Measurements from ENCODE around the gene LZTFL1.

Gene LZTFL1

GRCh38 chr3:45786801-45787495 lies 55.0 kb downstream of the LZTFL1 start:
- TF ChIP-seq PPARA (CRISPR knock-in tag; IDR thresholded peaks at IDR 0.05; ENCODE audit: borderline replicate concordance): no peak
- no peak for TF ChIP-seq PATZ1 (CRISPR knock-in tag; IDR thresholded peaks at IDR 0.05; ENCODE audit: borderline replicate concordance)
- TF ChIP-seq TOX (CRISPR knock-in tag; IDR thresholded peaks at IDR 0.05; ENCODE audit: borderline replicate concordance): no peak
- no peak for TF ChIP-seq ZNF70 (CRISPR knock-in tag; IDR thresholded peaks at IDR 0.05)
- no peak for TF ChIP-seq BACH2 (CRISPR knock-in tag; IDR thresholded peaks at IDR 0.05; ENCODE audit: borderline replicate concordance)
- TF ChIP-seq SNAI2 (CRISPR knock-in tag; IDR thresholded peaks at IDR 0.05): no peak
- TF ChIP-seq ESRRG (CRISPR knock-in tag; IDR thresholded peaks at IDR 0.05): no peak
- TF ChIP-seq CREB5 (CRISPR knock-in tag; IDR thresholded peaks at IDR 0.05; ENCODE audit: low read depth): no peak
- no peak for TF ChIP-seq POU6F1 (CRISPR knock-in tag; IDR thresholded peaks at IDR 0.05; ENCODE audit: borderline replicate concordance, low read depth)
- TF ChIP-seq OSR1 (CRISPR knock-in tag; IDR thresholded peaks at IDR 0.05): no peak
- TF ChIP-seq ARNTL (CRISPR knock-in tag; IDR thresholded peaks at IDR 0.05; ENCODE audit: borderline replicate concordance, low read depth): no peak
- no peak for TF ChIP-seq RARB (CRISPR knock-in tag; IDR thresholded peaks at IDR 0.05)
- TF ChIP-seq TSHZ2 (CRISPR knock-in tag; IDR thresholded peaks at IDR 0.05): no peak
- no peak for TF ChIP-seq ZFP3 (CRISPR knock-in tag; IDR thresholded peaks at IDR 0.05)
- TF ChIP-seq ZNF8 (CRISPR knock-in tag; IDR thresholded peaks at IDR 0.05): no peak
- TF ChIP-seq ZNF565 (CRISPR knock-in tag; conservative IDR thresholded peaks at IDR 0.05; ENCODE audit: low read depth): no peak
- TF ChIP-seq TCF4 (CRISPR knock-in tag; IDR thresholded peaks at IDR 0.05; ENCODE audit: borderline replicate concordance): no peak
- no peak for TF ChIP-seq CSDC2 (CRISPR knock-in tag; IDR thresholded peaks at IDR 0.05)
- TF ChIP-seq CSRNP3 (CRISPR knock-in tag; IDR thresholded peaks at IDR 0.05): no peak
- no peak for ATAC-seq

- ATAC-seq: no peak; the same call in 2 of the 3 replicates
- TF ChIP-seq ARNTL (CRISPR knock-in tag; IDR thresholded peaks at IDR 0.05; ENCODE audit: borderline replicate concordance, low read depth) (no peak), ISL1 (CRISPR knock-in tag; IDR thresholded peaks at IDR 0.05) (no peak), RARB (CRISPR knock-in tag; IDR thresholded peaks at IDR 0.05) (no peak), ESRRG (CRISPR knock-in tag; IDR thresholded peaks at IDR 0.05) (no peak), TSHZ2 (CRISPR knock-in tag; IDR thresholded peaks at IDR 0.05) (no peak), TOX (CRISPR knock-in tag; IDR thresholded peaks at IDR 0.05; ENCODE audit: borderline replicate concordance) (no peak), ZFP3 (CRISPR knock-in tag; IDR thresholded peaks at IDR 0.05) (no peak), CSRNP3 (CRISPR knock-in tag; IDR thresholded peaks at IDR 0.05) (no peak), GLIS3 (CRISPR knock-in tag; IDR thresholded peaks at IDR 0.05) (no peak), SNAI2 (CRISPR knock-in tag; IDR thresholded peaks at IDR 0.05) (no peak)
Measured at GRCh38 chr3:45785605-45786150, 56.2 kb downstream of the LZTFL1 start.
